Measurements from ENCODE around the gene GRHL1.

GRHL1 gene

GRCh38 chr2:10042301-10043161, 91.0 kb downstream of the GRHL1 start:
- DNase-seq (ENCODE audit: low spot score), result peak; percentile 39

GRCh38 chr2:10043256-10043905, 91.9 kb downstream of the GRHL1 start, which contains the start of gene KLF11:
KLF11 (plus strand) TSS chr2:10043550; CDS start chr2:10043717, 167 bp downstream.
- peak; percentile 70 for DNase-seq (ENCODE audit: low spot score)

GRCh38 chr2:10043906-10044601, 92.6 kb downstream of the GRHL1 start:
- DNase-seq (ENCODE audit: low spot score), result peak; percentile 72

GRCh38 chr2:10045561-10046355, 94.3 kb downstream of the GRHL1 start:
- no peak for DNase-seq (ENCODE audit: low spot score)

- DNase-seq (ENCODE audit: low spot score), result no peak
Observed at GRCh38 chr2:10046931-10047330, 95.4 kb downstream of the GRHL1 start.

- no peak for DNase-seq (ENCODE audit: low spot score)
Observed at GRCh38 chr2:10047616-10048500, 96.4 kb downstream of the GRHL1 start.

GRCh38 chr2:10048501-10049171, 97.1 kb downstream of the GRHL1 start:
- DNase-seq (ENCODE audit: low spot score), result peak; percentile 23

Measured in putamen (tissue), 1 donor.